GM13976 (cell line): ENCODE measurements around the gene ATXN1.

ENCODE experiments used
- DNase-seq: peaks from one replicate; pipeline ENCODE4 v3.0.0; 2012; ENCODE audit warnings: low spot score
- CTCF ChIP-seq: IDR thresholded peaks from 2 replicates; pipeline ENCODE4 v1.5.1; 2012; ENCODE audit warnings: borderline replicate concordance, mild to moderate bottlenecking; ENCODE audit not compliant: insufficient read depth; ENCODE audit errors: extremely low read depth, missing control alignments, control extremely low read depth
- in situ Hi-C: fragments of 300-500 bp; cut with MboI; formaldehyde crosslinking; loops from one replicate; pipeline ENCODE4 v1.12.0; 2022; ENCODE audit warnings: low sequenced_read_pairs, mixed read lengths, inconsistent platforms; ENCODE audit not compliant: unreplicated experiment

Gene ATXN1

DNA sequence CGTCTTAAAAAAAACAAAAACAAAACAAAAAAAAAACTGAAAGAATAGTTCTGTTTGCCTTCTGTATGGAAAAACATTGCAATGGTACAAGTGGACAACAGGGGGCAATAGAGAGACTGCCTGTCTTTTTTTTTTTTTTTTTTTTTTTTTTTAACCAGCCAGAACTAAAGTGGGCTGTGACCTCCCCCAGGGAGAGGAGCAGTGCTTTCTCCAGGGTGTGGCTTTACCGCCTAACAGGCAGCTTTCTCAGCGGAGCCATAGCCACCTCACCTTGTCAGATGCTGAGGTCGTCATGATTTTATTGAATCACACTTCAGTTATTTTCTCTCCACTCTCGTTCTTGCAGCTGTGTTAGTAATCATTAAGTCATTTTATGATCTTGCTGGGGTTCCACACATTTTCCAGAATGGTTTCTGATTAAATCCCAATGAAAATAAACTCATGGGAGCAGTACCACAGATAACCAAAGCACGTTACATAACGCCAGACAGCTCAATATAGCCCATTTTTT, 444.5 kb downstream of the ATXN1 start:
- DNase-seq, result peak; percentile 63
- in situ Hi-C loops, result no loop called here
- TF ChIP-seq CTCF, result peak; percentile 40

GRCh38 chr6:16314296-16314695, 447.0 kb downstream of the ATXN1 start:
- DNase-seq, result no peak
- in situ Hi-C loops, result no loop called here
- TF ChIP-seq CTCF, result no peak

GRCh38 chr6:16313732-16314131, 447.5 kb downstream of the ATXN1 start:
- TF ChIP-seq CTCF, result no peak
- in situ Hi-C loops, result no loop called here
- no peak for DNase-seq

DNA sequence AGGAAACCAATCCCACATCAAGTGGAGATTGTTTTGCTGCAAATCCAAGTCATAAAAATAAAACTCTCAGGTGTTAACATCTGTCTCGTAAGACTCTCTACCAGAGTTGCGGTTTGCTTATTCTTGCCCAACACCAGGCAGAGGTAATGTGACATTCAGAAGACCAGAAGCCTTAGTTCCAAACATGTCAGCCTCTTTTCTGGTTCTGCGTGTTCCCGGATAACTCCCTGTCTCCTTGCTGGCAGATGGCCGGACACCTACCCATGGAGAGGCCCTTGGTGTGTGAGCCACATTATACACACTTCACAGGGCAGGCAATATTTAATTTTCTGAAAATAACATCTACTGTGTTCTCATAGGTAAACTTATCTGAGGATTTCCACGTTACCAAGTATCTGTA, 449.5 kb downstream of the ATXN1 start:
- in situ Hi-C loops, result no loop called here
- TF ChIP-seq CTCF, result no peak
- DNase-seq, result no peak

GRCh38 chr6:16306334-16306733, 454.9 kb downstream of the ATXN1 start:
- in situ Hi-C loops, result no loop called here
- TF ChIP-seq CTCF, result no peak
- DNase-seq, result no peak

DNA sequence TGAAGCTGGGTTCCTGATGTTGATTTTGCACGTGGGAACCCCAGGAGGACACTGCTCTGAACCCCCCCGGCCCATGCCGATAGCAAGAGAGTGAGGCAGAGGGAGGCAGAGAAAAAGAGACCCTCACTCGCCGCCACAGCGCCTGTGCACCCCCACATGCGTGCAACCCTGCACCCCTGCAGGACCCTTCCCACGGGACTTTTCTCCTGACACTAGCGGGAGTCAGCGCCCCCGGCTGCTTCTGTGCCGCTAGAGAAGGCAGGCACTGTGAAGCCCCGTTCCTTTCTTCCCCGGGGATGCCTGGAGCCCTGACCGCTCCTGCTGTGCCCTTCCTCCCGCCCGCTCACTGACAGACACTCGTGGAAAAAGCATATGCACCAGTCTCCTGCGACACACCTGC, 455.5 kb downstream of the ATXN1 start:
- TF ChIP-seq CTCF, result no peak
- DNase-seq, result no peak
- in situ Hi-C loops, result no loop called here
